Prostate gland (tissue), 2 donors: ENCODE results near the gene SCOC. TPM values are rescaled to one million over a fixed set of nuclear protein-coding genes. Genes with fewer than 3 reads are reported as not detected.

ENCODE experiments used
- DNase-seq: peaks from one replicate; pipeline ENCODE4 v3.0.0-alpha.2; 2019; ENCODE audit warnings: low spot score
- H3K27ac ChIP-seq, 2 donors: fragments of 200-600 bp; sonication (generic); 2 replicates each; pipeline ENCODE4 v1.5.1; 2017 to 2019
- H3K27me3 ChIP-seq: fragments of 200-600 bp; sonication (generic); replicated peaks from 2 replicates; pipeline ENCODE4 v1.5.1; 2019; ENCODE audit not compliant: insufficient read depth
- H3K36me3 ChIP-seq, 2 donors: fragments of 200-600 bp; sonication (generic); 1 replicate in 1 of 2; 2 replicates in 1 of 2; pipeline versions ENCODE4 v1.5.1 to v1.8.1; 2017 to 2019
- H3K4me1 ChIP-seq: fragments of 200-600 bp; sonication (generic); replicated peaks from 2 replicates; pipeline ENCODE4 v1.5.1; 2019
- H3K4me3 ChIP-seq, 2 donors: fragments of 200-600 bp; sonication (generic); 2 replicates each; pipeline ENCODE4 v1.5.1; 2017 to 2019
- H3K9me3 ChIP-seq: fragments of 200-600 bp; sonication (generic); 2 replicates; pipeline ENCODE4 v1.5.1; 2017
- CTCF ChIP-seq, 4 experiments: fragments of 200-600 bp in 2 of 4; fragments of 450-650 bp in 2 of 4; sonication (generic) in 2 of 4; IDR thresholded peaks; 1 replicate in 3 of 4; 2 replicates in 1 of 4; pipeline ENCODE4 v1.5.1; 2016 to 2019; ENCODE audit warnings: antibody characterized with exemption in 4 of 4, mild to moderate bottlenecking in 2 of 4, moderate library complexity in 2 of 4
- POLR2A ChIP-seq: fragments of 450-650 bp; IDR thresholded peaks from one replicate; pipeline ENCODE4 v1.6.1; 2016; ENCODE audit warnings: antibody characterized with exemption, mild to moderate bottlenecking
- POLR2AphosphoS5 ChIP-seq: sonication (generic); formaldehyde crosslinking; IDR thresholded peaks from one replicate; pipeline ENCODE4 v1.6.1; 2017; ENCODE audit warnings: antibody characterized with exemption
- WGBS: methylation state at CpG from one replicate; pipeline ENCODE4 v1.1.5; 2018; 5-methylcytosine and 5-hydroxymethylcytosine counted together
- intact Hi-C: fragments of 100-400 bp; cut with DNase I; formaldehyde crosslinking; loops from one replicate; pipeline ENCODE4 v1.14.2; 2022
- total RNA-seq, 2 donors: library from RNA; depleted of rRNA; stranded (reverse); fragments of >200 nt; gene quantifications; one replicate each; pipeline ENCODE4 v1.1.0, GENCODE V29; 2016

The SCOC gene
- total RNA-seq, 2 donors from 2014 or later, result 28.2 to 58.8 TPM

GRCh38 chr4:140342620-140343019 is 30.8 kb upstream of the SCOC start:
- TF ChIP-seq POLR2AphosphoS5 (no peak), CTCF (IDR thresholded peaks at IDR 0.05) (no peak), POLR2A (no peak)

GRCh38 chr4:140343303-140343702 is 30.1 kb upstream of the SCOC start:
- 19% methylated on average over 5 of the region's 5 CpGs for WGBS
- intact Hi-C loops, result no loop called here
- Histone ChIP-seq H3K27ac (no peak overlapping the region), H3K4me3 (no peak overlapping the region), H3K36me3 (no peaks in the 10 kb centered on the region), H3K4me1 (no peaks in the 10 kb centered on the region), H3K27me3 (no peaks in the 10 kb centered on the region), H3K9me3 (no peaks in the 10 kb centered on the region)
- no peak for TF ChIP-seq CTCF (IDR thresholded peaks at IDR 0.05)
- TF ChIP-seq POLR2AphosphoS5, result no peak
- no peak for TF ChIP-seq POLR2A
- DNase-seq, result no peak

More at GRCh38 chr4:140342620-140343019, 30.8 kb upstream of the SCOC start:
- Histone ChIP-seq H3K4me1 (no peaks in the 10 kb centered on the region), H3K27me3 (no peaks in the 10 kb centered on the region), H3K9me3 (no peaks in the 10 kb centered on the region), H3K36me3 (no peaks in the 10 kb centered on the region), H3K4me3 (no peak overlapping the region), H3K27ac (no peak overlapping the region)
- no peak for DNase-seq
- WGBS, result 50% methylated on average over 1 of the region's 1 CpG
- intact Hi-C loops, result no loop called here

- Histone ChIP-seq H3K9me3 (no peaks in the 10 kb centered on the region), H3K27me3 (no peaks in the 10 kb centered on the region), H3K36me3 (no peaks in the 10 kb centered on the region), H3K4me1 (no peaks in the 10 kb centered on the region), H3K27ac (no peak overlapping the region), H3K4me3 (no peak overlapping the region)
- WGBS, result 73% methylated on average over 3 of the region's 3 CpGs
- intact Hi-C loops, result no loop called here
- TF ChIP-seq CTCF (IDR thresholded peaks at IDR 0.05) (no peak), POLR2AphosphoS5 (no peak), POLR2A (no peak)
- DNase-seq, result no peak
Measured at GRCh38 chr4:140344101-140344500, 29.3 kb upstream of the SCOC start.

GRCh38 chr4:140344621-140345020 is 28.8 kb upstream of the SCOC start:
- Histone ChIP-seq H3K27me3 (no peaks in the 10 kb centered on the region), H3K4me3 (no peak overlapping the region), H3K9me3 (no peaks in the 10 kb centered on the region), H3K4me1 (no peaks in the 10 kb centered on the region), H3K27ac (no peak overlapping the region), H3K36me3 (no peaks in the 10 kb centered on the region)
- intact Hi-C loops, result no loop called here
- no peak for DNase-seq
- TF ChIP-seq POLR2AphosphoS5 (no peak), CTCF (IDR thresholded peaks at IDR 0.05) (no peak), POLR2A (no peak)
- 85% methylated on average over 9 of the region's 9 CpGs for WGBS

GRCh38 chr4:140346136-140346535 is 27.3 kb upstream of the SCOC start:
- WGBS, result 65% methylated on average over 9 of the region's 9 CpGs
- H3K4me3 ChIP-seq, result no peak overlapping the region
- TF ChIP-seq CTCF (IDR thresholded peaks at IDR 0.05) (no peak), POLR2AphosphoS5 (no peak), POLR2A (no peak)
- H3K9me3 ChIP-seq, result no peaks in the 10 kb centered on the region
- no peaks in the 10 kb centered on the region for H3K4me1 ChIP-seq
- no peaks in the 10 kb centered on the region for H3K27me3 ChIP-seq
- no peaks in the 10 kb centered on the region for H3K36me3 ChIP-seq
- intact Hi-C loops, result no loop called here
- no peak for DNase-seq
- peak overlapping the region; percentile 25 to 31 for H3K27ac ChIP-seq
